Stomach (tissue), 9 donors: ENCODE measurements around the gene CSF2RB. TPM values are rescaled to one million over a fixed set of nuclear protein-coding genes. Genes with fewer than 3 reads are reported as not detected.

Source experiments
- DNase-seq, 2 donors: peaks; one replicate each; pipeline versions ENCODE4 v3.0.0 to v3.0.0-alpha.2; 2013 to 2019
- H3K27ac ChIP-seq, 5 donors: fragments of 200-600 bp in 4 of 5; sonication (generic) in 4 of 5; one replicate each; pipeline ENCODE4 v1.5.1; 2013 to 2019; ENCODE audit warnings: mild to moderate bottlenecking in 1 of 5, moderate library complexity in 1 of 5
- H3K27me3 ChIP-seq, 3 donors: fragments of 200-600 bp; sonication (generic); one replicate each; pipeline ENCODE4 v1.5.1; 2017 to 2019; ENCODE audit warnings: mixed run types in 1 of 3
- H3K36me3 ChIP-seq, 4 donors: fragments of 200-600 bp; sonication (generic); 1 replicate in 3 of 4; 2 replicates in 1 of 4; pipeline ENCODE4 v1.5.1; 2016 to 2019
- H3K4me1 ChIP-seq, 4 donors: fragments of 200-600 bp; sonication (generic); one replicate each; pipeline ENCODE4 v1.5.1; 2016 to 2019
- H3K4me3 ChIP-seq, 4 donors: fragments of 200-600 bp; sonication (generic) in 3 of 4; one replicate each; pipeline ENCODE4 v1.5.1; 2016 to 2019; ENCODE audit warnings: mild to moderate bottlenecking in 1 of 4
- H3K9me3 ChIP-seq, 4 donors: fragments of 200-600 bp; sonication (generic); one replicate each; pipeline ENCODE4 v1.5.1; 2016 to 2019
- CTCF ChIP-seq, 7 experiments: fragments of 450-650 bp in 4 of 7; fragments of 200-600 bp in 3 of 7; sonication (generic) in 3 of 7; IDR thresholded peaks; one replicate each; pipeline ENCODE4 v1.5.1; 2016 to 2019; ENCODE audit warnings: antibody characterized with exemption in 7 of 7, control low read depth in 2 of 7, mild to moderate bottlenecking in 1 of 7
- EP300 ChIP-seq: sonication (generic); formaldehyde crosslinking; IDR thresholded peaks from one replicate; pipeline ENCODE4 v1.6.1; 2017; ENCODE audit warnings: antibody characterized with exemption
- POLR2A ChIP-seq, 4 donors: fragments of 450-650 bp; IDR thresholded peaks; one replicate each; pipeline ENCODE4 v1.6.1; 2016; ENCODE audit warnings: antibody characterized with exemption in 4 of 4, control low read depth in 2 of 4, mild to moderate bottlenecking in 1 of 4, moderate library complexity in 1 of 4
- POLR2AphosphoS5 ChIP-seq, 3 donors: sonication (generic); formaldehyde crosslinking; IDR thresholded peaks; one replicate each; pipeline ENCODE4 v1.6.1; 2016; ENCODE audit warnings: antibody characterized with exemption in 3 of 3
- WGBS, 5 donors: extraction: QIAGEN DNeasy Blood & Tissue Kit in 3 of 5; methylation state at CpG; one replicate each; pipeline versions ENCODE4 v1.1.5 to v1.1.7; 2013 to 2018; 5-methylcytosine and 5-hydroxymethylcytosine counted together
- intact Hi-C: fragments of 100-400 bp; cut with DNase I; formaldehyde crosslinking; loops from one replicate; pipeline ENCODE4 v1.15.1; 2023; ENCODE audit warnings: low total_unique reads
- polyA plus RNA-seq, 3 donors: library from polyadenylated mRNA; stranded (reverse); fragments of 200-250 nt; gene quantifications; one replicate each; pipeline ENCODE4 v1.2.3, GENCODE V29; 2013
- total RNA-seq, 5 donors: library from RNA; depleted of rRNA; stranded (reverse); fragments of >200 nt; gene quantifications; one replicate each; pipeline versions ENCODE4 v1.1.0 to v1.2.3, GENCODE V29; 2014 to 2016
- donor health status: healthy with polysubstance abuse.
- donor health status: Bipolar disorder and iron deficiency.
- donor health status: healthy.

The CSF2RB gene
- total and polyA plus RNA-seq, 8 donors: 0.92 to 11.9 (median 1.9) TPM

DNA sequence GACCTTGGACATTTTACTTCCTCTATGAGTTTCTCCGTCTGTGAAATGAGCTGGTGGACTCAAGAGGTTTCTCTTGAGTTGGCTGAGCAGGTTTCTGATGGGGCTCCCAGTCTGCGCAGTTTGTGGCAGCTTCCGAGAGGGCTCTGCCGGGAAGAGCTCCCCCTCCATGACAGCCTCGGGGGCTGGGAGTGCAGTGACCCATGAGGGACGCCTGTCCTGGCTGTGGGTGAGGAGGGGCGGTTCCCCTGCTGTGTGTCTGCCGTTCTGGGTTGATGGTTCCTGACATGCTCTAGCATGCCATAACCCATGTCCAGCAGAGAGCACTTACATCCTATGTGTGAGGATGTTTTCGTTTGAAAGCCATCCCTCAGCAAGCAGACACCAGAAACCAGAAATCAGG lies 14.8 kb downstream of the CSF2RB start:
- TF ChIP-seq CTCF (IDR thresholded peaks at IDR 0.05) (no peak), POLR2A (IDR thresholded peaks at IDR 0.05) (no peak), EP300 (no peak), POLR2AphosphoS5 (IDR thresholded peaks at IDR 0.05) (no peak)
- 64 to 71% (median 67%) methylated on average over 8 to 9 of the region's 9 CpGs for WGBS, 5 donors
- H3K36me3 ChIP-seq: peaks cover 0 to 56% (median 10%) of the 10 kb centered on the region in 4 donors
- H3K27ac ChIP-seq: no peak overlapping the region
- no peak for DNase-seq
- H3K27me3 ChIP-seq: peaks cover 0 to 73% (median 0%) of the 10 kb centered on the region in 3 donors
- no peak overlapping the region for H3K4me3 ChIP-seq
- no peaks in the 10 kb centered on the region for H3K4me1 ChIP-seq
- intact Hi-C loops: no loop called here
- no peaks in the 10 kb centered on the region for H3K9me3 ChIP-seq

- Histone ChIP-seq H3K27ac (no peak overlapping the region), H3K4me1 (no peaks in the 10 kb centered on the region), H3K4me3 (no peak overlapping the region), H3K36me3 (peaks cover 0 to 57% (median 11%) of the 10 kb centered on the region in 4 donors), H3K27me3 (peaks cover 0 to 65% (median 0%) of the 10 kb centered on the region in 3 donors), H3K9me3 (no peaks in the 10 kb centered on the region)
- WGBS, 5 donors: 70 to 79% (median 76%) methylated on average over 17 of the region's 17 CpGs
- TF ChIP-seq POLR2A (IDR thresholded peaks at IDR 0.05): no peak
- TF ChIP-seq CTCF (IDR thresholded peaks at IDR 0.05): no peak
- TF ChIP-seq POLR2AphosphoS5 (IDR thresholded peaks at IDR 0.05): no peak
- TF ChIP-seq EP300: no peak
- intact Hi-C loops: no loop called here
- no peak for DNase-seq
Measured at GRCh38 chr22:36928786-36929535, 15.5 kb downstream of the CSF2RB start.

DNA sequence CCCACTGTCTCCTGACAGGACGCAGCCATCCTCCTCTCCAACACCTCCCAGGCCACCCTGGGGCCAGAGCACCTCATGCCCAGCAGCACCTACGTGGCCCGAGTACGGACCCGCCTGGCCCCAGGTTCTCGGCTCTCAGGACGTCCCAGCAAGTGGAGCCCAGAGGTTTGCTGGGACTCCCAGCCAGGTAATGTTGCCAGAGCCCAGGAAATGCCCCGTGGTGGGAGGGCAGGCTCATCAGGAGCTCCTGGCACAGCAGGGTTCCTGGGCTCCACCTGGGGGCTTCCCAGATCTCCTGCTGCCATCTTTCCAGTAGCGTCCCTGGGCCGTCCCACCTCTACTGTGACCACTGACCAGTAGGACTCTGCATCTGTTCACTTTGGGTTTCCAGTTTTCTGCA lies 16.2 kb downstream of the CSF2RB start:
- TF ChIP-seq POLR2A (IDR thresholded peaks at IDR 0.05) (no peak), EP300 (no peak), POLR2AphosphoS5 (IDR thresholded peaks at IDR 0.05) (no peak), CTCF (IDR thresholded peaks at IDR 0.05) (no peak)
- no peak overlapping the region for H3K27ac ChIP-seq

GRCh38 chr22:36930041-36930935 lies 16.9 kb downstream of the CSF2RB start:
- TF ChIP-seq POLR2AphosphoS5 (IDR thresholded peaks at IDR 0.05) (no peak), POLR2A (IDR thresholded peaks at IDR 0.05) (no peak), EP300 (no peak), CTCF (IDR thresholded peaks at IDR 0.05) (no peak)
- H3K4me1 ChIP-seq: no peaks in the 10 kb centered on the region
- H3K9me3 ChIP-seq: no peaks in the 10 kb centered on the region
- no peak for DNase-seq
- H3K27me3 ChIP-seq: peaks cover 0 to 52% (median 0%) of the 10 kb centered on the region in 3 donors
- WGBS, 5 donors: 53 to 66% (median 64%) methylated on average over 13 to 20 of the region's 20 CpGs
- H3K27ac ChIP-seq: no peak overlapping the region
- peaks cover 0 to 53% (median 14%) of the 10 kb centered on the region in 4 donors for H3K36me3 ChIP-seq
- no peak overlapping the region for H3K4me3 ChIP-seq
- intact Hi-C loops: no loop called here

More for the DNA sequence above, 16.2 kb downstream of the CSF2RB start:
- intact Hi-C loops: no loop called here
- H3K9me3 ChIP-seq: no peaks in the 10 kb centered on the region
- H3K4me1 ChIP-seq: no peaks in the 10 kb centered on the region
- 76 to 95% (median 88%) methylated on average over 7 to 10 of the region's 10 CpGs for WGBS, 5 donors
- no peak overlapping the region for H3K4me3 ChIP-seq
- peaks cover 0 to 57% (median 12%) of the 10 kb centered on the region in 4 donors for H3K36me3 ChIP-seq
- H3K27me3 ChIP-seq: peaks cover 0 to 59% (median 0%) of the 10 kb centered on the region in 3 donors
- DNase-seq: no peak
